Gastroesophageal sphincter (tissue), 4 donors: ENCODE measurements around the gene SDK1. TPM values are rescaled to one million over a fixed set of nuclear protein-coding genes. Genes with fewer than 3 reads are reported as not detected.

Experiments
- ATAC-seq: fragments of 150-250 bp; one replicate; pipeline ENCODE4 v1.9.1; 2016; ENCODE audit warnings: mild to moderate bottlenecking, moderate library complexity
- H3K27ac ChIP-seq, 4 donors: fragments of 200-600 bp; sonication (generic) in 3 of 4; 1 replicate in 3 of 4; 2 replicates in 1 of 4; pipeline ENCODE4 v1.5.1; 2016 to 2019
- H3K27me3 ChIP-seq: fragments of 200-600 bp; sonication (generic); one replicate; pipeline ENCODE4 v1.5.1; 2019
- H3K36me3 ChIP-seq, 2 donors: fragments of 200-600 bp; sonication (generic); one replicate each; pipeline ENCODE4 v1.5.1; 2019; ENCODE audit warnings: control low read depth in 1 of 2
- H3K4me1 ChIP-seq, 3 donors: fragments of 200-600 bp; sonication (generic); 1 replicate in 2 of 3; 2 replicates in 1 of 3; pipeline ENCODE4 v1.5.1; 2016 to 2019; ENCODE audit warnings: control low read depth in 2 of 3
- H3K4me3 ChIP-seq, 2 donors: fragments of 200-600 bp; sonication (generic); one replicate each; pipeline ENCODE4 v1.5.1; 2019; ENCODE audit warnings: mild to moderate bottlenecking in 1 of 2, moderate library complexity in 1 of 2
- H3K9me3 ChIP-seq, 3 donors: fragments of 200-600 bp; sonication (generic); one replicate each; pipeline ENCODE4 v1.5.1; 2017 to 2019; ENCODE audit warnings: control low read depth in 2 of 3
- CTCF ChIP-seq, 4 experiments: fragments of 200-600 bp in 2 of 4; fragments of 450-650 bp in 2 of 4; sonication (generic) in 1 of 4; IDR thresholded peaks; one replicate each; pipeline ENCODE4 v1.5.1; 2017 to 2019; ENCODE audit warnings: antibody characterized with exemption in 4 of 4, mild to moderate bottlenecking in 2 of 4, moderate library complexity in 2 of 4
- EP300 ChIP-seq: sonication (generic); formaldehyde crosslinking; IDR thresholded peaks from one replicate; pipeline ENCODE4 v1.6.1; 2017; ENCODE audit warnings: antibody characterized with exemption, mild to moderate bottlenecking
- POLR2A ChIP-seq, 2 donors: fragments of 450-650 bp; IDR thresholded peaks; one replicate each; pipeline ENCODE4 v1.6.1; 2017; ENCODE audit warnings: antibody characterized with exemption in 2 of 2, mild to moderate bottlenecking in 2 of 2, moderate library complexity in 1 of 2
- POLR2AphosphoS5 ChIP-seq: sonication (generic); formaldehyde crosslinking; IDR thresholded peaks from one replicate; pipeline ENCODE4 v1.6.1; 2017; ENCODE audit warnings: antibody characterized with exemption
- WGBS, 2 donors: methylation state at CpG; one replicate each; pipeline ENCODE4 v1.1.5; 2018; ENCODE audit warnings: low coverage in 1 of 2; 5-methylcytosine and 5-hydroxymethylcytosine counted together
- total RNA-seq, 4 donors: library from RNA; depleted of rRNA; stranded (reverse); fragments of >200 nt; gene quantifications; one replicate each; pipeline ENCODE4 v1.1.0, GENCODE V29; 2016

Gene SDK1
- total RNA-seq, 4 donors from 2014 or later = 6.1 to 13.6 (median 8.7) TPM

- no peak for ATAC-seq
These were observed 714.9 kb downstream of the SDK1 start for GRCh38 chr7:4015996-4016395.

GRCh38 chr7:4017081-4017480 is 716.0 kb downstream of the SDK1 start:
- H3K4me1 ChIP-seq = no peaks in the 10 kb centered on the region
- no peak overlapping the region for H3K27ac ChIP-seq
- no peak overlapping the region for H3K4me3 ChIP-seq
- no peaks in the 10 kb centered on the region for H3K27me3 ChIP-seq
- H3K9me3 ChIP-seq = peaks cover 0 to 27% (median 0%) of the 10 kb centered on the region in 3 donors
- WGBS, 2 donors = 75 to 90% methylated on average over 5 to 18 of the region's 21 CpGs
- TF ChIP-seq POLR2AphosphoS5 = no peak
- TF ChIP-seq CTCF (IDR thresholded peaks at IDR 0.05) = no peak
- no peak for TF ChIP-seq EP300
- TF ChIP-seq POLR2A (IDR thresholded peaks at IDR 0.05) = no peak
- no peak for ATAC-seq
- peaks cover 0 to 5% of the 10 kb centered on the region in 2 donors for H3K36me3 ChIP-seq

More at GRCh38 chr7:4015996-4016395, 714.9 kb downstream of the SDK1 start:
- no peak for TF ChIP-seq CTCF (IDR thresholded peaks at IDR 0.05)
- TF ChIP-seq POLR2A (IDR thresholded peaks at IDR 0.05) = no peak
- TF ChIP-seq EP300 = no peak
- no peak for TF ChIP-seq POLR2AphosphoS5
- Histone ChIP-seq H3K36me3 (peaks cover 0 to 5% of the 10 kb centered on the region in 2 donors), H3K9me3 (peaks cover 0 to 21% (median 0%) of the 10 kb centered on the region in 3 donors), H3K27me3 (no peaks in the 10 kb centered on the region), H3K4me1 (no peaks in the 10 kb centered on the region), H3K4me3 (no peak overlapping the region), H3K27ac (no peak overlapping the region)
- WGBS, 2 donors = 89 to 100% methylated on average over 5 to 7 of the region's 10 CpGs

- H3K27ac ChIP-seq = no peak overlapping the region
- no peak for TF ChIP-seq POLR2AphosphoS5
- TF ChIP-seq POLR2A (IDR thresholded peaks at IDR 0.05) = no peak
- no peak for TF ChIP-seq CTCF (IDR thresholded peaks at IDR 0.05)
- TF ChIP-seq EP300 = no peak
- 85 to 100% methylated on average over 5 to 9 of the region's 9 CpGs for WGBS, 2 donors
- no peaks in the 10 kb centered on the region for H3K27me3 ChIP-seq
- H3K4me1 ChIP-seq = no peaks in the 10 kb centered on the region
- ATAC-seq = no peak
- no peak overlapping the region for H3K4me3 ChIP-seq
- peaks cover 0 to 5% of the 10 kb centered on the region in 2 donors for H3K36me3 ChIP-seq
- H3K9me3 ChIP-seq = peaks cover 0 to 27% (median 0%) of the 10 kb centered on the region in 3 donors
These were observed 716.7 kb downstream of the SDK1 start for GRCh38 chr7:4017785-4018184.

GRCh38 chr7:4018601-4019316 is 717.7 kb downstream of the SDK1 start:
- H3K4me1 ChIP-seq = no peaks in the 10 kb centered on the region
- ATAC-seq = no peak
- no peak overlapping the region for H3K27ac ChIP-seq
- peaks cover 0 to 5% of the 10 kb centered on the region in 2 donors for H3K36me3 ChIP-seq
- no peaks in the 10 kb centered on the region for H3K27me3 ChIP-seq
- no peak for TF ChIP-seq POLR2AphosphoS5
- no peak for TF ChIP-seq EP300
- H3K9me3 ChIP-seq = peaks cover 0 to 27% (median 0%) of the 10 kb centered on the region in 3 donors
- H3K4me3 ChIP-seq = no peak overlapping the region
- WGBS, 2 donors = 67 to 94% methylated on average over 1 to 7 of the region's 7 CpGs

- no peak for TF ChIP-seq CTCF (IDR thresholded peaks at IDR 0.05)
- no peak for TF ChIP-seq POLR2AphosphoS5
- TF ChIP-seq POLR2A (IDR thresholded peaks at IDR 0.05) = no peak
- TF ChIP-seq EP300 = no peak
These were observed 719.0 kb downstream of the SDK1 start for GRCh38 chr7:4020086-4020485.

More at GRCh38 chr7:4020086-4020485, 719.0 kb downstream of the SDK1 start:
- Histone ChIP-seq H3K9me3 (peaks cover 0 to 27% (median 0%) of the 10 kb centered on the region in 3 donors), H3K36me3 (peaks cover 0 to 5% of the 10 kb centered on the region in 2 donors), H3K27ac (no peak overlapping the region), H3K27me3 (no peaks in the 10 kb centered on the region), H3K4me3 (no peak overlapping the region), H3K4me1 (no peaks in the 10 kb centered on the region)
- no peak for ATAC-seq
- 80 to 100% methylated on average over 3 to 5 of the region's 11 CpGs for WGBS, 2 donors
